Skeletal muscle tissue (tissue), 2 donors: ENCODE measurements around the gene METTL23. TPM values are rescaled to one million over a fixed set of nuclear protein-coding genes. Genes with fewer than 3 reads are reported as not detected.

ENCODE experiments used
- small RNA-seq: library from RNA; depleted of rRNA; stranded (forward); fragments of <200 nt; gene quantifications from one replicate; pipeline ENCODE3, GENCODE V24; 2014
- total RNA-seq: library from RNA; depleted of rRNA; stranded (reverse); fragments of >200 nt; gene quantifications from one replicate; pipeline ENCODE4 v1.2.3, GENCODE V29; 2014

Gene METTL23
- total RNA-seq, 1 donor from 2014 or later = 19.3 TPM

Small RNAs within 50 kb of the gene (small RNA-seq; reads per million reads assigned to genes)
- not detected for gene AC005837.3
- gene RF02271 = not detected
- gene RNU6-97P = not detected
- 1.1 reads per million, percentile 80 among the genes with 10 or more reads in this experiment for gene RNY4P36

Other genes starting within 250 kb of the METTL23 start
- 3.7 TPM for gene RHBDF2, start 225.4 kb upstream of the METTL23 start, total RNA-seq
- 8.9 TPM for gene CYGB, start 189.1 kb upstream of the METTL23 start, total RNA-seq
- gene PRCD, start 186.8 kb upstream of the METTL23 start, total RNA-seq = 0.52 TPM
- gene ST6GALNAC2, start 141.0 kb upstream of the METTL23 start, total RNA-seq = 2.6 TPM
- gene ST6GALNAC1, start 83.1 kb upstream of the METTL23 start, total RNA-seq = not detected
- gene MXRA7, start 15.9 kb upstream of the METTL23 start, total RNA-seq = 75.7 TPM
- 6.8 TPM for gene JMJD6, start 233 bp upstream of the METTL23 start, total RNA-seq
- gene SRSF2, start 10.5 kb downstream of the METTL23 start, total RNA-seq = 52.2 TPM
- gene MFSD11, start 11.3 kb downstream of the METTL23 start, total RNA-seq = 76.7 TPM
- gene MGAT5B, start 141.6 kb downstream of the METTL23 start, total RNA-seq = not detected